Neural cell (in vitro differentiated cells): Measurements from ENCODE around the gene EEIG1.

Source experiments
- CTCF ChIP-seq: fragments of 450-650 bp; IDR thresholded peaks from 2 replicates; pipeline ENCODE4 v1.5.1; 2014; ENCODE audit warnings: antibody characterized with exemption, mild to moderate bottlenecking, moderate library complexity; ENCODE audit not compliant: poor library complexity, severe bottlenecking
- EP300 ChIP-seq: fragments of 450-650 bp; conservative IDR thresholded peaks from 2 replicates; pipeline ENCODE4 v1.6.1; 2014; ENCODE audit warnings: antibody characterized with exemption, mild to moderate bottlenecking, moderate library complexity; ENCODE audit not compliant: poor library complexity, severe bottlenecking
- EZH2 ChIP-seq: fragments of 200-600, 300-800 bp; shearing (Covaris generic), sonication (generic); IDR thresholded peaks from 2 replicates; pipeline ENCODE4 v1.6.1; 2014; ENCODE audit warnings: antibody characterized with exemption, low read length, borderline replicate concordance, mild to moderate bottlenecking; ENCODE audit not compliant: insufficient read depth, poor library complexity, severe bottlenecking
- MXI1 ChIP-seq: fragments of 450-650 bp; conservative IDR thresholded peaks from 2 replicates; pipeline ENCODE4 v1.6.1; 2014; ENCODE audit warnings: antibody characterized with exemption, mild to moderate bottlenecking; ENCODE audit not compliant: poor library complexity, severe bottlenecking
- POLR2AphosphoS5 ChIP-seq: IDR thresholded peaks from 2 replicates; pipeline ENCODE4 v1.6.1; 2012
- RAD21 ChIP-seq: fragments of 450-650 bp; conservative IDR thresholded peaks from 2 replicates; pipeline ENCODE4 v1.6.1; 2014; ENCODE audit warnings: antibody characterized with exemption, mild to moderate bottlenecking, moderate library complexity
- REST ChIP-seq: IDR thresholded peaks from 2 replicates; pipeline ENCODE4 v1.6.1; 2012; ENCODE audit warnings: borderline replicate concordance
- TAF1 ChIP-seq: IDR thresholded peaks from 2 replicates; pipeline ENCODE4 v1.6.1; 2012; ENCODE audit warnings: low read depth

GRCh38 chr9:128026773-128027541, 46.2 kb upstream of the EEIG1 start:
- no peak for TF ChIP-seq CTCF
- no peak for TF ChIP-seq RAD21
- no peak for TF ChIP-seq EP300
- TF ChIP-seq POLR2AphosphoS5 = no peak
- TF ChIP-seq REST = no peak
- no peak for TF ChIP-seq EZH2
- TF ChIP-seq TAF1 = no peak
- TF ChIP-seq MXI1 = no peak
